HepG2 (cell line): ENCODE results near the gene BACH1. TPM values are rescaled to one million over a fixed set of nuclear protein-coding genes. Genes with fewer than 3 reads are reported as not detected.

Experiments
- BORCS8-MEF2B ChIP-seq: sonication (generic); formaldehyde crosslinking; IDR thresholded peaks from 2 replicates; pipeline ENCODE4 v1.8.0; 2022; ENCODE audit warnings: mild to moderate bottlenecking, missing genetic modification reagents
- CREM ChIP-seq, 2 experiments: sonication (generic) in 1 of 2; formaldehyde crosslinking in 1 of 2; IDR thresholded peaks; 2 replicates each; pipeline versions ENCODE4 v1.4.0 to v1.6.1; 2016 to 2020; ENCODE audit warnings: antibody characterized with exemption in 1 of 2, mild to moderate bottlenecking in 1 of 2, missing genetic modification reagents in 1 of 2
- DPF2 ChIP-seq: sonication (generic); formaldehyde crosslinking; IDR thresholded peaks from 2 replicates; pipeline ENCODE4 v1.4.0; 2020; ENCODE audit warnings: mild to moderate bottlenecking, low read depth, missing genetic modification reagents, borderline replicate concordance
- KLF11 ChIP-seq: IDR thresholded peaks from 2 replicates; pipeline ENCODE4 v1.6.1; 2016; ENCODE audit warnings: missing compliant biosample characterization
- MYNN ChIP-seq: sonication (generic); formaldehyde crosslinking; IDR thresholded peaks from 2 replicates; pipeline ENCODE4 v1.4.0; 2020; ENCODE audit warnings: mild to moderate bottlenecking, low read depth, missing genetic modification reagents
- NBN ChIP-seq: fragments of 450-650 bp; conservative IDR thresholded peaks from 2 replicates; pipeline ENCODE4 v1.6.1; 2017
- THAP11 ChIP-seq: IDR thresholded peaks from 2 replicates; pipeline ENCODE4 v1.6.1; 2016; ENCODE audit warnings: missing biosample characterization, missing genetic modification reagents
- ZNF225 ChIP-seq: sonication (generic); formaldehyde crosslinking; IDR thresholded peaks from 2 replicates; pipeline ENCODE4 v1.4.0; 2020; ENCODE audit warnings: mild to moderate bottlenecking, missing genetic modification reagents
- ZNF33A ChIP-seq: sonication (generic); formaldehyde crosslinking; IDR thresholded peaks from 2 replicates; pipeline ENCODE4 v1.5.1; 2020; ENCODE audit warnings: missing genetic modification reagents, mild to moderate bottlenecking, moderate library complexity, borderline replicate concordance
- ZNF33B ChIP-seq: sonication (generic); formaldehyde crosslinking; IDR thresholded peaks from 2 replicates; pipeline ENCODE4 v1.5.1; 2020; ENCODE audit warnings: mild to moderate bottlenecking, missing genetic modification reagents
- ZNF354B ChIP-seq: sonication (generic); formaldehyde crosslinking; IDR thresholded peaks from 2 replicates; pipeline ENCODE4 v1.8.0; 2022; ENCODE audit warnings: mild to moderate bottlenecking, missing genetic modification reagents
- ZNF660 ChIP-seq: sonication (generic); formaldehyde crosslinking; IDR thresholded peaks from 2 replicates; pipeline ENCODE4 v1.5.1; 2020; ENCODE audit warnings: mild to moderate bottlenecking, low read depth, missing genetic modification reagents, borderline replicate concordance
- ZSCAN20 ChIP-seq: sonication (generic); formaldehyde crosslinking; IDR thresholded peaks from 2 replicates; pipeline ENCODE4 v1.4.0; 2020; ENCODE audit warnings: missing genetic modification reagents, mild to moderate bottlenecking, borderline replicate concordance
- polyA plus RNA-seq, 8 experiments: library from polyadenylated mRNA; depleted of rRNA in 3 of 8; stranded (reverse) in 7 of 8; unstranded in 1 of 8; fragments of >200 nt; fragmentation: Illumina TruSeq in 4 of 8; extraction: Trizol in 4 of 8; gene quantifications; 2 replicates each; pipeline versions ENCODE4 v1.2.1 to v1.2.3, GENCODE V29; 2011 to 2016; ENCODE audit warnings: low read depth in 4 of 8, missing spikeins in 1 of 8, mixed read lengths in 1 of 8; ENCODE audit not compliant: insufficient read depth in 1 of 8
- total RNA-seq, 5 experiments: library from RNA; depleted of rRNA; stranded (reverse); fragments of >200 nt; fragmentation: Illumina TruSeq; extraction: Trizol; gene quantifications; 2 replicates each; pipeline ENCODE4 v1.2.3, GENCODE V29; 2016; ENCODE audit warnings: low read depth in 1 of 5
- TF ChIP-seq, protein P1 (sequence below): sonication (generic); formaldehyde crosslinking; IDR thresholded peaks from 2 replicates; pipeline ENCODE4 v1.4.0; 2020; ENCODE audit warnings: missing genetic modification reagents
- TF ChIP-seq, protein P2 (sequence below): sonication (generic); formaldehyde crosslinking; IDR thresholded peaks from 2 replicates; pipeline ENCODE4 v1.8.1; 2023; ENCODE audit warnings: mild to moderate bottlenecking, moderate library complexity, missing genetic modification reagents
- TF ChIP-seq, protein P3 (sequence below): sonication (generic); formaldehyde crosslinking; IDR thresholded peaks from 2 replicates; pipeline ENCODE4 v1.4.0; 2020; ENCODE audit warnings: mild to moderate bottlenecking, missing genetic modification reagents

Gene BACH1
- total and polyA plus RNA-seq, 2 of the 13 experiments (the other 11 are each of a cell fraction or from before 2014, with no cell fraction given) = 16.5 to 51.7 TPM

DNA sequence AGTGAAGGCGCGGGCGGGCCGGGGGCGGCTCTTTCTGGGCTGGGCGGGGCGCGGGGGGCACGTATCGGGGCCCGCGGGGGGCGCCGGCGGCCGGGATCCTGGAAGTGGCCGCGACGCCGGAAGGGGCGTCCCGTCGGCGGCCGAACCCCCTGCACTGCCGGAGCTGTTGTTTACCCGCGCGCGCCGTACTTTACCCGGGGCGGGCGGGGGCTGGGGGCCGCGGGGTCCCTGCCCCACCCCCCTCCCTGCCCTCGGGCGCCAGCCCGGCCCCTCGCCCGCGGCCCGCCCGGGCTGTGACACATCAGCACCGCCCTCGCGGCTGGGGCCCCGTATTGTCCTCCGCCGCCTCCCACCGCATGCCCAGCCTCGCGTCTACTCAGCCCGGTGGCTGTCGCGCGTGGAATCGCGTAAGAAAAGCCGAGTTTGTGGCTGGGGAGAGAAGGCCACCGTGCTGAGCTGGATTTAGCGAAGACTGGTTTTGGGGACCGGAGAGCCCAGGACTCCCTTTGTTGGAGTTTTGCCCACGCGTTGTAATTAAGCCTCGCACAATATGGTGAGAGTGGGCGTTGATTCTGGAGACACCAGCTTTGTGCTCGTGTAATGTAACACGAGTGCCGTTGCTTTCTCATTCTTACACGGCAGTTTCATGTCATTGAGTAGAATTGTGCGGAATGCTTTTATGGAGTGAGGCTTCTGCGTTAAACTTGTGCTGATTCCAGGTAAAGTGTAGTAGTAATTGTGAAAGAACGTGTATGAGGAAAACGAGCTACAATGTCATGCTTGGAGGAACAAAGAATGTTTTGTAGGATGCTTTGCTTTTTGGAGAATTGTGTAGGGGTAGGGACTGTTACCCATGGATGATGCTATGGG is 559 bp downstream of the BACH1 start (continued):
- TF ChIP-seq ZNF33A (no peak), THAP11 (CRISPR knock-in tag) (peak; percentile 8; the same call in 1 of the 2 replicates), ZSCAN20 (CRISPR knock-in tag) (0 out of 2 replicates have a peak, but pooled peaks have one; percentile 4), MYNN (no peak), KLF11 (CRISPR knock-in tag) (0 out of 2 replicates have a peak, but pooled peaks have one; percentile 17), BORCS8-MEF2B (CRISPR knock-in tag) (peak; percentile 68), DPF2 (0 out of 2 replicates have a peak, but pooled peaks have one; percentile 27), ZNF660 (CRISPR knock-in tag) (no peak), ZNF354B (CRISPR knock-in tag) (peak; percentile 20; the same call in 1 of the 2 replicates), ZNF33B (no peak), CREM (IDR thresholded peaks at IDR 0.05) (no peak; the same call in 1 of the 2 replicates), CREM (CRISPR knock-in tag; IDR thresholded peaks at IDR 0.05) (no peak), NBN (no peak), ZNF225 (CRISPR knock-in tag) (0 out of 2 replicates have a peak, but pooled peaks have one; percentile 49)
- TF ChIP-seq, protein P1, sequence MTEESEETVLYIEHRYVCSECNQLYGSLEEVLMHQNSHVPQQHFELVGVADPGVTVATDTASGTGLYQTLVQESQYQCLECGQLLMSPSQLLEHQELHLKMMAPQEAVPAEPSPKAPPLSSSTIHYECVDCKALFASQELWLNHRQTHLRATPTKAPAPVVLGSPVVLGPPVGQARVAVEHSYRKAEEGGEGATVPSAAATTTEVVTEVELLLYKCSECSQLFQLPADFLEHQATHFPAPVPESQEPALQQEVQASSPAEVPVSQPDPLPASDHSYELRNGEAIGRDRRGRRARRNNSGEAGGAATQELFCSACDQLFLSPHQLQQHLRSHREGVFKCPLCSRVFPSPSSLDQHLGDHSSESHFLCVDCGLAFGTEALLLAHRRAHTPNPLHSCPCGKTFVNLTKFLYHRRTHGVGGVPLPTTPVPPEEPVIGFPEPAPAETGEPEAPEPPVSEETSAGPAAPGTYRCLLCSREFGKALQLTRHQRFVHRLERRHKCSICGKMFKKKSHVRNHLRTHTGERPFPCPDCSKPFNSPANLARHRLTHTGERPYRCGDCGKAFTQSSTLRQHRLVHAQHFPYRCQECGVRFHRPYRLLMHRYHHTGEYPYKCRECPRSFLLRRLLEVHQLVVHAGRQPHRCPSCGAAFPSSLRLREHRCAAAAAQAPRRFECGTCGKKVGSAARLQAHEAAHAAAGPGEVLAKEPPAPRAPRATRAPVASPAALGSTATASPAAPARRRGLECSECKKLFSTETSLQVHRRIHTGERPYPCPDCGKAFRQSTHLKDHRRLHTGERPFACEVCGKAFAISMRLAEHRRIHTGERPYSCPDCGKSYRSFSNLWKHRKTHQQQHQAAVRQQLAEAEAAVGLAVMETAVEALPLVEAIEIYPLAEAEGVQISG (CRISPR knock-in tag) = peak; percentile 52; the same call in 1 of the 2 replicates
- TF ChIP-seq, protein P2, sequence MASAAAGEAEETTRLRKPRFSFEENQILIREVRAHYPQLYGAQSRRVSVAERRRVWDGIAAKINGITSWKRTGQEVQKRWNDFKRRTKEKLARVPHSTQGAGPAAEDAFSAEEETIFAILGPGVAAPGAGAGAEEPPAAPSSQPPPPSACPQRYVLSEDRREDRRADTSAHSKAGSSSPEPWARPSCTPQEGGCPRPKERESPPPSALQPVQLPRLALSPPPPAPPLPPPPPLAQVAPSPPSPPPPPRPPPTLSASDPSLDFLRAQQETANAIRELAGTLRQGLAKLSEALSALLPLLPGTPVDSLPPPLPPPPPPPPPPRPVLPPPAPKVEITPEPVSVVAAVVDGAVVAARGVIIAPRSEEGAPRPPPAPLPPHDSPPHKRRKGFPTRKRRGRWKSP (CRISPR knock-in tag) = no peak
- TF ChIP-seq, protein P3, sequence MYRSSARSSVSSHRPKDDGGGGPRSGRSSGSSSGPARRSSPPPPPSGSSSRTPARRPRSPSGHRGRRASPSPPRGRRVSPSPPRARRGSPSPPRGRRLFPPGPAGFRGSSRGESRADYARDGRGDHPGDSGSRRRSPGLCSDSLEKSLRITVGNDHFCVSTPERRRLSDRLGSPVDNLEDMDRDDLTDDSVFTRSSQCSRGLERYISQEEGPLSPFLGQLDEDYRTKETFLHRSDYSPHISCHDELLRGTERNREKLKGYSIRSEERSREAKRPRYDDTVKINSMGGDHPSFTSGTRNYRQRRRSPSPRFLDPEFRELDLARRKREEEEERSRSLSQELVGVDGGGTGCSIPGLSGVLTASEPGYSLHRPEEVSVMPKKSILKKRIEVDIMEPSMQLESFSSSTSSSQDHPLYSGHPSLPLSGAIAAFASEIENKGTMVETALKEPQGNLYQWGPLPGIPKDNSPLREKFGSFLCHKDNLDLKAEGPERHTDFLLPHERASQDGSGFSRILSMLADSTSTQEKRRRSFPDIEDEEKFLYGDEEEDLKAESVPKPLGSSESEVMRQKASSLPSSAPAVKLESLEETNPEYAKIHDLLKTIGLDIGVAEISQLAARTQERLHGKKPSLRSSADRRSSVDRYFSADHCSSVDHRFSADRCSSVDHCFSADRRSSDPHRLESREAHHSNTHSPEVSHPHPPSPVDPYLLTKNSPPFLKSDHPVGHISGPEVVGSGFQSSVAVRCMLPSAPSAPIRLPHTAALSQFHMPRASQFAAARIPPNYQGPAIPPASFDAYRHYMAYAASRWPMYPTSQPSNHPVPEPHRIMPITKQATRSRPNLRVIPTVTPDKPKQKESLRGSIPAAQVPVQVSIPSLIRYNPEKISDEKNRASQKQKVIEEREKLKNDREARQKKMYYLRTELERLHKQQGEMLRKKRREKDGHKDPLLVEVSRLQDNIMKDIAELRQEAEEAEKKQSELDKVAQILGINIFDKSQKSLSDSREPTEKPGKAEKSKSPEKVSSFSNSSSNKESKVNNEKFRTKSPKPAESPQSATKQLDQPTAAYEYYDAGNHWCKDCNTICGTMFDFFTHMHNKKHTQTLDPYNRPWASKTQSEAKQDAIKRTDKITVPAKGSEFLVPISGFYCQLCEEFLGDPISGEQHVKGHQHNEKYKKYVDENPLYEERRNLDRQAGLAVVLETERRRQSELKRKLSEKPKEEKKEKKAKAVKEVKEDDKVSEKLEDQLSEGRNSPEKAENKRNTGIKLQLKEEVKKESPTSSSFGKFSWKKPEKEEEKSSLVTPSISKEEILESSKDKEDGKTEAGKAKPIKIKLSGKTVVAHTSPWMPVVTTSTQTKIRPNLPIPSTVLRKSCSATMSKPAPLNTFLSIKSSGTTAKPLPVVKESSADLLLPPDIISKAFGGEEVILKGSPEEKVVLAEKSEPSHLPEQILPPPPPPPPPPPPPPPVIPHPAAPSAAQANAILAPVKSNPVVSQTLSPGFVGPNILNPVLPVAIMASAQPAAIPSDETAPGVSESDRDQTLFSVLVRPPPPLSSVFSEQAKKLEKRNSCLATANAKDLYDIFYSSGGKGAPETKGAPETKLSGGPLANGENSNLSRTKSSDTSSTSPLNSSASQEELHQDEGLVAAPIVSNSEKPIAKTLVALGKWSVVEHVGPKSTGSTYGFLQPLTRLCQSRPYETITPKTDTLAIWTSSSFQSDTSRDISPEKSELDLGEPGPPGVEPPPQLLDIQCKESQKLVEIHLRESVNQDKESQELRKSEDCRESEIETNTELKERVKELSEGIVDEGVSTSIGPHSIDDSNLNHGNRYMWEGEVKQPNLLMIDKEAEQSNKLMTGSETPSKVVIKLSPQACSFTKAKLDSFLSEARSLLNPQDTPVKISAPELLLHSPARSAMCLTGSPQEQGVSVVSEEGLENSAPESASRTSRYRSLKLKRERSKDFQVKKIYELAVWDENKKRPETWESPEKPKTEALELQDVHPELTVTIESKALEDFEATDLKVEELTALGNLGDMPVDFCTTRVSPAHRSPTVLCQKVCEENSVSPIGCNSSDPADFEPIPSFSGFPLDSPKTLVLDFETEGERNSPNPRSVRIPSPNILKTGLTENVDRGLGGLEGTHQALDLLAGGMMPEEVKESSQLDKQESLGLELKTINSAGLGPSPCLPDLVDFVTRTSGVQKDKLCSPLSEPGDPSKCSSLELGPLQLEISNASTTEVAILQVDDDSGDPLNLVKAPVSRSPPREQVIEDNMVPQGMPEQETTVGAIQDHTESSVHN = no peak
